ENCODE results near the gene ASZ1. TPM values are rescaled to one million over a fixed set of nuclear protein-coding genes. Genes with fewer than 3 reads are reported as not detected.
"Not testable (repeated sequence)": the region's sequence is repeated elsewhere in the genome, so short reads cannot be mapped to it uniquely, and the experiment has no call there.

Gene ASZ1, protein sequence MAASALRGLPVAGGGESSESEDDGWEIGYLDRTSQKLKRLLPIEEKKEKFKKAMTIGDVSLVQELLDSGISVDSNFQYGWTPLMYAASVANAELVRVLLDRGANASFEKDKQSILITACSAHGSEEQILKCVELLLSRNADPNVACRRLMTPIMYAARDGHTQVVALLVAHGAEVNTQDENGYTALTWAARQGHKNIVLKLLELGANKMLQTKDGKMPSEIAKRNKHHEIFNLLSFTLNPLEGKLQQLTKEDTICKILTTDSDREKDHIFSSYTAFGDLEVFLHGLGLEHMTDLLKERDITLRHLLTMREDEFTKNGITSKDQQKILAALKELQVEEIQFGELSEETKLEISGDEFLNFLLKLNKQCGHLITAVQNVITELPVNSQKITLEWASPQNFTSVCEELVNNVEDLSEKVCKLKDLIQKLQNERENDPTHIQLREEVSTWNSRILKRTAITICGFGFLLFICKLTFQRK
- not detected in 2 replicates for total RNA-seq

- no peak for DNase-seq (ENCODE audit: low read depth)
- TF ChIP-seq CTCF (conservative IDR thresholded peaks at IDR 0.05; ENCODE audit: low read depth, low read length): no peak
Observed at GRCh38 chr7:117427258-117427701, at the start of gene ASZ1. Gene ASZ1, minus strand, starts transcription at chr7:117427493. Its CDS starts 33 bp downstream, at chr7:117427460.

DNA sequence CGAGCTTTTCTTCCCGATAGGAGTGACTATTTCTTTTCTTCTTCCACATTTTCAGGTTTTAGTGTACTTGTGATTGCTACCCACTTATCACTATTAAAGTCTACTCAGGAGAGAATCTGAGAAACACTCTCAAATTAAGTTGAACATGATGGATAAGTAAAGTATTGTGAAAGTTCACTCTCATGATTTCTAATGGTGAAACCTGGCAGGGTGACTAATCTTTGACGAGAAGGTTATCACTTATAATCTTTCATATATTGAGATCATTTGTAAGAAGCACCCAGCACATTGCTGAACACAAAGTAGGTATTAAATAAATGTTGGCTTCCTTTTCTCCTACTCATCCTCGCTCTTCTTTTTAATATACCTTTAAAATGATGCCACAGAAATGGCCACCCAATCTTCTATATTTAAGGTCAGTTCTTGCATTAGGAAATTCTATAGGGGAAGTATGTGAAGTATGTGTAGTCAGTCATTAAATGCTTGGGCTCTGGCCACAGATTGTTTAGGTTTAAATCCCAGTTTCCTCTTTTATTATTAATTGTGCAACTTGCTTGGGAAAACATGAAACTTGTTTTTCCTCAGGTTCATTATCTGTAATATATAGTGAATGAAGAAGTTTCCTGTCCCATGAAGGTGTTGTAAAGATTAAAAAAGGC, 49.4 kb upstream of the ASZ1 start:
- no peak for TF ChIP-seq CTCF (conservative IDR thresholded peaks at IDR 0.05; ENCODE audit: low read depth, low read length)

More at GRCh38 chr7:117427258-117427701, at the start of gene ASZ1:
- no peak within 1 kb of the TSS for H3K4me3 ChIP-seq (ENCODE audit: low read depth, low read length)

DNA sequence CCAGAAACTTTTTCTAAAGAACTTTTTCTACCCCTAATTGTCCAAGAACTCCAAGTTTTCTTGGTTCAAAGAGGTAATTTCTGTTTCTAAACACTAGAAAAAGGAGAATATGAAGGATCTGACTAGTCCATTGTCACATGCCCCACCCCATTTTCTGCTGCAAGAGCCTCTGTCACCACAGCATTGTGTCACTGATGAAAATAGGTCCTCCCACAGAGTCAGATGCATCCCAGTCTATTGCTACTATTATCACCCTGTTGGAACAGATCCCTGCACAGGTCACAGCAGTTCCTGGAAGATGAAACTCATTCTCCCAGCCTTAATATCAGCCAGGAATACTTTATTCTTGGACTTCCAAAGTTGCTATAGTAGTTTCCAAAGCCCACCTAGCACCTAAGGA, 45.0 kb upstream of the ASZ1 start:
- TF ChIP-seq CTCF (conservative IDR thresholded peaks at IDR 0.05; ENCODE audit: low read depth, low read length): no peak
- no peak overlapping the region for H3K4me3 ChIP-seq (ENCODE audit: low read depth, low read length)
- no peak for DNase-seq (ENCODE audit: low read depth)

More for the DNA sequence above, 49.4 kb upstream of the ASZ1 start:
- no peak for DNase-seq (ENCODE audit: low read depth)
- H3K4me3 ChIP-seq (ENCODE audit: low read depth, low read length): no peak overlapping the region

DNA sequence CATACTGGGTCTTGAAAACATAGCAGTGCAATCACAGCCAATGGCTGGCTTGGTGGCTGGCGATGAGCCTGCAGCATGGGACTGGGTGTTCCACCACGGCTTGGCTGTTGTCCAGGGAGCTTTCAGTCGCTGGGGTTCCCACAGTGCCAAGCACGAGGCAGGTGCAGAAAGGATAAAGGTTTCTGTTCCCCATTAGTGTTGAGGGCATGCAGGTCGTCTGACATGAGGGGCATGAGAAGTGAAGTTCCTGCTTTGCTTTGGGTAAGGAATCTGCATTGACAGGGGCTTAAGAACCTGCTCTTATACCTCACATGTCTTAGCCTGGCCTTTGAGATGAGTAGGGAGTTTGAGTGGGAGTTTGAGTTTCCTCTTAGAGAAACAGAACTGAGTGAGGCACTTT, 43.5 kb upstream of the ASZ1 start:
- no peak for DNase-seq (ENCODE audit: low read depth)
- H3K4me3 ChIP-seq (ENCODE audit: low read depth, low read length): no peak overlapping the region

GRCh38 chr7:117468174-117468573, 40.9 kb upstream of the ASZ1 start:
- H3K4me3 ChIP-seq (ENCODE audit: low read depth, low read length): no peak overlapping the region
- no peak for TF ChIP-seq CTCF (conservative IDR thresholded peaks at IDR 0.05; ENCODE audit: low read depth, low read length)
- DNase-seq (ENCODE audit: low read depth): no peak

More for the DNA sequence above, 43.5 kb upstream of the ASZ1 start:
- no peak for TF ChIP-seq CTCF (conservative IDR thresholded peaks at IDR 0.05; ENCODE audit: low read depth, low read length)

DNA sequence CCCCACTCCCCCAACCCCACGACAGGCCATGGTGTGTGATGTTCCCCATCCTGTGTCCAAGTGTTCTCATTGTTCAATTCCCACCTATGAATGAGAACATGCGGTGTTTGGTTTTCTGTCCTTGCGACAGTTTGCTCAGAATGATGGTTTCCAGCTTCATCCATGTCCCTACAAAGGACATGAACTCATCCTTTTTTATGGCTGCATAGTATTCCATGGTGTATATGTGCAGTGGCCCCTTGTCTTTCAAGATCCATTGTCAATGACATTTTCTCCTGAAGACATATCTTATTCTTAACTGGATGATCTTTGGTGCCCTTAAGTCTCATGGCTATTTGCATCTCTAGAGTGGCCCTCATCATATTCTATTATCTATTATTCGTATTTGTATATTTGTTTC, 33.5 kb upstream of the ASZ1 start:
- not testable (repeated sequence) for H3K4me3 ChIP-seq (ENCODE audit: low read depth, low read length); DNase-seq (ENCODE audit: low read depth)

- H3K4me3 ChIP-seq (ENCODE audit: low read depth, low read length): no peak overlapping the region
- TF ChIP-seq CTCF (conservative IDR thresholded peaks at IDR 0.05; ENCODE audit: low read depth, low read length): no peak
- no peak for DNase-seq (ENCODE audit: low read depth)
Observed at GRCh38 chr7:117459735-117460134, 32.4 kb upstream of the ASZ1 start.

Measured in epithelial cell of proximal tubule (primary cell).